ENCODE measurements around the gene BCL2A1. TPM values are rescaled to one million over a fixed set of nuclear protein-coding genes. Genes with fewer than 3 reads are reported as not detected.

BCL2A1 gene
- total RNA-seq, 1 experiment from 2014 or later = not detected

DNA sequence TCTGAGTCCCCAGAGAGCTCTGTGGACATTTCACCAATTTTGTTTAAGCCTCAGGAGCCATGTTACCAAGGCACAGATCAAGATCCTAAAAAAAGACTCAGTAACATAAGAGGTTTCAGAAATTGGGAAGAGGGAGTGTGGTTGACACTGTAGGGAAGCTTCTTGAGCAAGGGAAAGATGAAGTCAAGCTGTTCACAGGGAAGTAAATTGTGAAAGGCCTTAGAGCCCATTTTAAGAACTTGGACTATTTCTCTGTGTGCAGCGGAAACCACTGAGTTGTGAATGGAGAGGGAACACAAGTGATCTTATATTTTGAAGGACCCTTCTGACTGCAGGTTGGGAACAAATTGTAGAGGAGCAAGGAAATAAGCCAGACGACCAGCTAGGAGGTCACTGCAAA, 18.7 kb downstream of the BCL2A1 start:
- Mint-ChIP-seq H3K9me3 (ENCODE audit: unreplicated experiment) (no peaks in the 10 kb centered on the region), H3K4me1 (ENCODE audit: low read depth, unreplicated experiment) (peaks cover 6% of the 10 kb centered on the region), H3K27me3 (ENCODE audit: insufficient read depth, unreplicated experiment) (no peaks in the 10 kb centered on the region), H3K36me3 (ENCODE audit: insufficient read depth, unreplicated experiment) (no peaks in the 10 kb centered on the region), H3K27ac (ENCODE audit: unreplicated experiment) (no peak overlapping the region), H3K4me3 (ENCODE audit: unreplicated experiment) (no peak overlapping the region)
- no peaks in the 10 kb centered on the region for H3K9me3 ChIP-seq
- no peaks in the 10 kb centered on the region for H3K27me3 ChIP-seq (replicated peaks; ENCODE audit: control insufficient read depth, insufficient read depth, low read length)
- H3K36me3 ChIP-seq (ENCODE audit: control insufficient read depth, insufficient read depth, low read length) = no peaks in the 10 kb centered on the region
- DNase-seq = no peak
- no peak overlapping the region for H3K4me3 ChIP-seq (ENCODE audit: low read depth, low read length)
- TF ChIP-seq, protein P1, sequence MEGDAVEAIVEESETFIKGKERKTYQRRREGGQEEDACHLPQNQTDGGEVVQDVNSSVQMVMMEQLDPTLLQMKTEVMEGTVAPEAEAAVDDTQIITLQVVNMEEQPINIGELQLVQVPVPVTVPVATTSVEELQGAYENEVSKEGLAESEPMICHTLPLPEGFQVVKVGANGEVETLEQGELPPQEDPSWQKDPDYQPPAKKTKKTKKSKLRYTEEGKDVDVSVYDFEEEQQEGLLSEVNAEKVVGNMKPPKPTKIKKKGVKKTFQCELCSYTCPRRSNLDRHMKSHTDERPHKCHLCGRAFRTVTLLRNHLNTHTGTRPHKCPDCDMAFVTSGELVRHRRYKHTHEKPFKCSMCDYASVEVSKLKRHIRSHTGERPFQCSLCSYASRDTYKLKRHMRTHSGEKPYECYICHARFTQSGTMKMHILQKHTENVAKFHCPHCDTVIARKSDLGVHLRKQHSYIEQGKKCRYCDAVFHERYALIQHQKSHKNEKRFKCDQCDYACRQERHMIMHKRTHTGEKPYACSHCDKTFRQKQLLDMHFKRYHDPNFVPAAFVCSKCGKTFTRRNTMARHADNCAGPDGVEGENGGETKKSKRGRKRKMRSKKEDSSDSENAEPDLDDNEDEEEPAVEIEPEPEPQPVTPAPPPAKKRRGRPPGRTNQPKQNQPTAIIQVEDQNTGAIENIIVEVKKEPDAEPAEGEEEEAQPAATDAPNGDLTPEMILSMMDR (IDR thresholded peaks at IDR 0.05; ENCODE audit: insufficient read depth in 1 of 2, low read depth in 1 of 2, low read length in 1 of 2, severe bottlenecking in 1 of 2, unreplicated experiment in 1 of 2) = no peak
- no peaks in the 10 kb centered on the region; the same call in 1 of the 2 replicates for H3K4me1 ChIP-seq
- intact Hi-C loops (cut with micrococcal nuclease; ENCODE audit: unreplicated experiment) = no loop called here
- CTCF ChIA-PET = no interaction called here
- POLR2A ChIA-PET = no interaction called here
- BruUV-seq (replicated peaks) = no TSS peak

DNA sequence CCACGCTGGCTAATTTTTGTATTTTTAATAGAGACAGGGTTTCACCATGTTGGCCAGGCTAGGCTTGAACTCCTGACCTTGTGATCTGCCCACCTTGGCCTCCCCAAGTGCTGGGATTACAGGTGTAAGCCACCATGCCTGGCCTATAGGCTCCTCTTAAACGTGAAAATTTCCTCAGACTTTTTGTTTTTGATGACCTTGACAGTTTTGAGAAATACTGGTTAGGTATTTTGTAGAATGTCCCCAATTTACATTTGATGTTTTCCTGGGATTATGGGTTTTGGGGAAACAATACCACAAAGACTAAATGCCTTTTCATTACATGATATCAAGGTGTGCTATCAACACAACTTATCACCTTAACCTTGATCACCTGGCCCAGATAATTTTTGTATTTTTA, 20.7 kb downstream of the BCL2A1 start:
- CTCF ChIA-PET = no interaction called here
- H3K27me3 Mint-ChIP-seq (ENCODE audit: insufficient read depth, unreplicated experiment) = no peaks in the 10 kb centered on the region
- no peaks in the 10 kb centered on the region for H3K27me3 ChIP-seq (replicated peaks; ENCODE audit: control insufficient read depth, insufficient read depth, low read length)

DNA sequence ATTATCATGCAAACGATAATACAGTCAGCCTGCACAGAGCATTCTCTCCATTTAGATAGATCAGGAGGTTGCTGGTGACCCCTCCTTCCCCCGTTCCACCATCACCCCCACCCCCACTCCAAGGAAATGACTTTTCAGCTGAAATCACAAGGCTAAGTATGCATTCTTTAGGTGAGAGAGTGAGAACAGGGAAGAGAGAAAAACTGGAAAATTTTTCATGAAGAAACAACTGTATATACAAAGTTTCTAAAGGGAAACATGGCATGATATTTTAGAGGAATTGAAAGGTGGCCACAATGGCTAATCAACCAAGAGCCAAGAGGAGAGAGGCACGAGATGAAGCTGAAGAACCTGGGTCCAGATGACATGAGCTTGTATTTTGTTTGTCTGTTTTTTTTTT, 22.2 kb downstream of the BCL2A1 start:
- Histone ChIP-seq H3K9me3 (no peaks in the 10 kb centered on the region), H3K4me1 (no peaks in the 10 kb centered on the region), H3K27me3 (replicated peaks; ENCODE audit: control insufficient read depth, insufficient read depth, low read length) (no peaks in the 10 kb centered on the region; the same call in 1 of the 2 replicates), H3K4me3 (ENCODE audit: low read depth, low read length) (no peak overlapping the region), H3K36me3 (ENCODE audit: control insufficient read depth, insufficient read depth, low read length) (no peaks in the 10 kb centered on the region)
- H3K4me3 Mint-ChIP-seq (ENCODE audit: unreplicated experiment) = no peak overlapping the region
- CTCF ChIA-PET = no interaction called here
- H3K27ac Mint-ChIP-seq (ENCODE audit: unreplicated experiment) = no peak overlapping the region
- no TSS peak for BruUV-seq (replicated peaks)
- H3K36me3 Mint-ChIP-seq (ENCODE audit: insufficient read depth, unreplicated experiment) = no peaks in the 10 kb centered on the region
- H3K27me3 Mint-ChIP-seq (ENCODE audit: insufficient read depth, unreplicated experiment) = no peaks in the 10 kb centered on the region
- TF ChIP-seq, protein P1 (IDR thresholded peaks at IDR 0.05; ENCODE audit: insufficient read depth in 1 of 2, low read depth in 1 of 2, low read length in 1 of 2, severe bottlenecking in 1 of 2, unreplicated experiment in 1 of 2) = no peak
- DNase-seq = no peak
- no peaks in the 10 kb centered on the region for H3K9me3 Mint-ChIP-seq (ENCODE audit: unreplicated experiment)
- no peaks in the 10 kb centered on the region for H3K4me1 Mint-ChIP-seq (ENCODE audit: low read depth, unreplicated experiment)
- intact Hi-C loops (cut with micrococcal nuclease; ENCODE audit: unreplicated experiment) = no loop called here
- POLR2A ChIA-PET = no interaction called here

More for the DNA sequence above, 20.7 kb downstream of the BCL2A1 start:
- no peaks in the 10 kb centered on the region for H3K36me3 Mint-ChIP-seq (ENCODE audit: insufficient read depth, unreplicated experiment)
- H3K9me3 ChIP-seq = no peaks in the 10 kb centered on the region
- intact Hi-C loops (cut with micrococcal nuclease; ENCODE audit: unreplicated experiment) = no loop called here
- no peaks in the 10 kb centered on the region for H3K36me3 ChIP-seq (ENCODE audit: control insufficient read depth, insufficient read depth, low read length)
- TF ChIP-seq, protein P1 (IDR thresholded peaks at IDR 0.05; ENCODE audit: insufficient read depth in 1 of 2, low read depth in 1 of 2, low read length in 1 of 2, severe bottlenecking in 1 of 2, unreplicated experiment in 1 of 2) = no peak
- H3K4me3 ChIP-seq (ENCODE audit: low read depth, low read length) = no peak overlapping the region
- H3K27ac Mint-ChIP-seq (ENCODE audit: unreplicated experiment) = no peak overlapping the region
- no TSS peak for BruUV-seq (replicated peaks)
- H3K4me1 ChIP-seq = no peaks in the 10 kb centered on the region
- no peak for DNase-seq
- no peak overlapping the region for H3K4me3 Mint-ChIP-seq (ENCODE audit: unreplicated experiment)
- no peaks in the 10 kb centered on the region for H3K9me3 Mint-ChIP-seq (ENCODE audit: unreplicated experiment)
- POLR2A ChIA-PET = no interaction called here
- H3K4me1 Mint-ChIP-seq (ENCODE audit: low read depth, unreplicated experiment) = no peaks in the 10 kb centered on the region
